CD4-positive, CD25-positive, alpha-beta regulatory T cell (primary cell): ENCODE measurements around the gene CCDC106. TPM values are rescaled to one million over a fixed set of nuclear protein-coding genes. Genes with fewer than 3 reads are reported as not detected.

Experiments
- ATAC-seq, 2 donors: fragments of 150-1000 bp; cut with Tn5 transposase; one replicate each; pipeline ENCODE4 v1.10.0; 2021; ENCODE audit warnings: low read depth in 2 of 2, moderate number of reproducible peaks in 2 of 2, moderate library complexity in 1 of 2
- DNase-seq, 3 donors: peaks; one replicate each; pipeline versions ENCODE4 v3.0.0 to v3.0.0-alpha.2; 2012 to 2022; ENCODE audit warnings: mixed read lengths in 1 of 3
- H3K27ac ChIP-seq: one replicate; pipeline ENCODE4 v1.7.0; 2013; ENCODE audit warnings: mild to moderate bottlenecking, low read length; ENCODE audit not compliant: insufficient read depth, poor library complexity, severe bottlenecking
- H3K27me3 ChIP-seq: one replicate; pipeline ENCODE4 v1.7.0; 2013; ENCODE audit warnings: low read length; ENCODE audit not compliant: control insufficient read depth, insufficient read depth
- H3K36me3 ChIP-seq: one replicate; pipeline ENCODE4 v1.7.0; 2013; ENCODE audit warnings: mild to moderate bottlenecking, low read length, moderate library complexity; ENCODE audit not compliant: control insufficient read depth, insufficient read depth
- H3K4me1 ChIP-seq: 2 replicates; pipeline ENCODE4 v1.7.0; 2013; ENCODE audit warnings: mild to moderate bottlenecking, low read length; ENCODE audit not compliant: insufficient read depth, control insufficient read depth, poor library complexity, severe bottlenecking
- H3K4me3 ChIP-seq: one replicate; pipeline ENCODE4 v1.7.0; 2013; ENCODE audit warnings: low read depth, mild to moderate bottlenecking, low read length, moderate library complexity
- H3K9me3 ChIP-seq, 2 experiments: 1 replicate in 1 of 2; 2 replicates in 1 of 2; pipeline ENCODE4 v1.7.0; 2013; ENCODE audit warnings: low read length in 2 of 2, mild to moderate bottlenecking in 1 of 2, moderate library complexity in 1 of 2; ENCODE audit not compliant: control insufficient read depth in 2 of 2
- H3K27ac Mint-ChIP-seq, 3 donors: one replicate each; pipeline ENCODE4 v1.8.0; 2020 to 2022; ENCODE audit warnings: mild to moderate bottlenecking in 3 of 3, mixed read lengths in 3 of 3, moderate library complexity in 2 of 3
- H3K27me3 Mint-ChIP-seq: one replicate; pipeline ENCODE4 v1.8.0; 2022; ENCODE audit warnings: mild to moderate bottlenecking, mixed read lengths
- H3K36me3 Mint-ChIP-seq: one replicate; pipeline ENCODE4 v1.8.0; 2020; ENCODE audit warnings: mixed read lengths
- H3K4me1 Mint-ChIP-seq, 4 donors: one replicate each; pipeline ENCODE4 v1.8.0; 2020 to 2022; ENCODE audit warnings: mixed read lengths in 4 of 4, mild to moderate bottlenecking in 1 of 4
- H3K4me3 Mint-ChIP-seq, 4 donors: one replicate each; pipeline ENCODE4 v1.8.0; 2020 to 2022; ENCODE audit warnings: mild to moderate bottlenecking in 4 of 4, mixed read lengths in 4 of 4, moderate library complexity in 3 of 4
- H3K9me3 Mint-ChIP-seq, 7 donors: one replicate each; pipeline ENCODE4 v1.8.0; 2020 to 2022; ENCODE audit warnings: mixed read lengths in 7 of 7, mild to moderate bottlenecking in 3 of 7, moderate library complexity in 2 of 7
- polyA plus RNA-seq, 4 donors: library from polyadenylated mRNA; unstranded; fragments of 300-500 nt; fragmentation: Illumina TruSeq; gene quantifications; one replicate each; pipeline ENCODE4 v1.2.3, GENCODE V29; 2021
- total RNA-seq: library from RNA; stranded (reverse); gene quantifications from one replicate; pipeline ENCODE4 v1.2.3, GENCODE V29; 2022

The CCDC106 gene
- total and polyA plus RNA-seq, 5 donors from 2014 or later = 0.22 to 1.0 (median 0.56) TPM

- H3K36me3 ChIP-seq = peaks cover 31% of the 10 kb centered on the region
- no peak for ATAC-seq
- H3K4me1 Mint-ChIP-seq = peaks cover 0 to 8% (median 0%) of the 10 kb centered on the region in 4 donors
- H3K27me3 Mint-ChIP-seq = no peaks in the 10 kb centered on the region
- H3K4me3 Mint-ChIP-seq = no peak overlapping the region
- no peaks in the 10 kb centered on the region for H3K9me3 ChIP-seq
- no peaks in the 10 kb centered on the region for H3K9me3 Mint-ChIP-seq
- H3K4me3 ChIP-seq = no peak overlapping the region
- no peak for DNase-seq
- no peaks in the 10 kb centered on the region for H3K27me3 ChIP-seq
- no peak overlapping the region for H3K27ac ChIP-seq
- H3K4me1 ChIP-seq = no peaks in the 10 kb centered on the region
- H3K27ac Mint-ChIP-seq = no peak overlapping the region
- peaks cover 17% of the 10 kb centered on the region for H3K36me3 Mint-ChIP-seq
These were observed 48.5 kb downstream of the CCDC106 start for GRCh38 chr19:55696301-55697068.

- H3K36me3 Mint-ChIP-seq = peaks cover 17% of the 10 kb centered on the region
- no peaks in the 10 kb centered on the region for H3K27me3 ChIP-seq
- ATAC-seq (no peak), DNase-seq (no peak)
- peaks cover 0 to 8% (median 0%) of the 10 kb centered on the region in 4 donors for H3K4me1 Mint-ChIP-seq
- H3K27ac ChIP-seq = no peak overlapping the region
- no peaks in the 10 kb centered on the region for H3K9me3 Mint-ChIP-seq
- H3K9me3 ChIP-seq = no peaks in the 10 kb centered on the region
- H3K27me3 Mint-ChIP-seq = no peaks in the 10 kb centered on the region
- no peaks in the 10 kb centered on the region for H3K4me1 ChIP-seq
- H3K27ac Mint-ChIP-seq = no peak overlapping the region
- no peak overlapping the region for H3K4me3 ChIP-seq
- peaks cover 31% of the 10 kb centered on the region for H3K36me3 ChIP-seq
- no peak overlapping the region for H3K4me3 Mint-ChIP-seq
These were observed 49.0 kb downstream of the CCDC106 start for GRCh38 chr19:55697069-55697440.

GRCh38 chr19:55697698-55698097 lies 49.7 kb downstream of the CCDC106 start:
- Mint-ChIP-seq H3K27ac (no peak overlapping the region), H3K36me3 (peaks cover 17% of the 10 kb centered on the region), H3K27me3 (no peaks in the 10 kb centered on the region), H3K4me3 (no peak overlapping the region), H3K9me3 (no peaks in the 10 kb centered on the region), H3K4me1 (peaks cover 0 to 13% (median 0%) of the 10 kb centered on the region in 4 donors)
- DNase-seq (no peak), ATAC-seq (no peak)
- Histone ChIP-seq H3K27ac (no peak overlapping the region), H3K4me1 (no peaks in the 10 kb centered on the region), H3K27me3 (no peaks in the 10 kb centered on the region), H3K36me3 (peaks cover 30% of the 10 kb centered on the region), H3K9me3 (no peaks in the 10 kb centered on the region), H3K4me3 (no peak overlapping the region)

GRCh38 chr19:55698256-55698655 lies 50.2 kb downstream of the CCDC106 start:
- no peaks in the 10 kb centered on the region for H3K27me3 Mint-ChIP-seq
- no peaks in the 10 kb centered on the region for H3K4me1 ChIP-seq
- no peak overlapping the region for H3K4me3 Mint-ChIP-seq
- H3K27me3 ChIP-seq = no peaks in the 10 kb centered on the region
- H3K4me3 ChIP-seq = no peak overlapping the region
- H3K27ac Mint-ChIP-seq = no peak overlapping the region
- H3K27ac ChIP-seq = no peak overlapping the region
- no peak for ATAC-seq
- peaks cover 24% of the 10 kb centered on the region for H3K36me3 ChIP-seq
- peaks cover 0 to 13% (median 0%) of the 10 kb centered on the region in 4 donors for H3K4me1 Mint-ChIP-seq
- no peaks in the 10 kb centered on the region for H3K9me3 Mint-ChIP-seq
- peaks cover 17% of the 10 kb centered on the region for H3K36me3 Mint-ChIP-seq
- DNase-seq = no peak
- H3K9me3 ChIP-seq = no peaks in the 10 kb centered on the region

- Mint-ChIP-seq H3K36me3 (peaks cover 20% of the 10 kb centered on the region), H3K9me3 (no peaks in the 10 kb centered on the region), H3K27ac (no peak overlapping the region), H3K4me3 (no peak overlapping the region), H3K27me3 (no peaks in the 10 kb centered on the region), H3K4me1 (peaks cover 0 to 13% (median 1%) of the 10 kb centered on the region in 4 donors)
- no peaks in the 10 kb centered on the region for H3K4me1 ChIP-seq
- DNase-seq (no peak), ATAC-seq (no peak)
- H3K9me3 ChIP-seq = no peaks in the 10 kb centered on the region
- no peak overlapping the region for H3K4me3 ChIP-seq
- peaks cover 14% of the 10 kb centered on the region for H3K36me3 ChIP-seq
- H3K27ac ChIP-seq = no peak overlapping the region
- no peaks in the 10 kb centered on the region for H3K27me3 ChIP-seq
These were observed 51.2 kb downstream of the CCDC106 start for GRCh38 chr19:55699221-55699620.

- H3K36me3 ChIP-seq = peaks cover 4% of the 10 kb centered on the region
- no peak overlapping the region for H3K27ac Mint-ChIP-seq
- H3K36me3 Mint-ChIP-seq = peaks cover 21% of the 10 kb centered on the region
- no peaks in the 10 kb centered on the region for H3K27me3 ChIP-seq
- ATAC-seq (no peak), DNase-seq (no peak)
- no peaks in the 10 kb centered on the region for H3K4me1 ChIP-seq
- peaks cover 0 to 13% (median 2%) of the 10 kb centered on the region in 4 donors for H3K4me1 Mint-ChIP-seq
- H3K4me3 Mint-ChIP-seq = no peak overlapping the region
- no peaks in the 10 kb centered on the region for H3K9me3 ChIP-seq
- H3K27ac ChIP-seq = no peak overlapping the region
- peaks cover 0 to 2% (median 0%) of the 10 kb centered on the region in 7 donors for H3K9me3 Mint-ChIP-seq
- no peak overlapping the region for H3K4me3 ChIP-seq
- no peaks in the 10 kb centered on the region for H3K27me3 Mint-ChIP-seq
These were observed 52.8 kb downstream of the CCDC106 start for GRCh38 chr19:55700813-55701212.

- Histone ChIP-seq H3K36me3 (no peaks in the 10 kb centered on the region), H3K4me1 (no peaks in the 10 kb centered on the region), H3K27me3 (no peaks in the 10 kb centered on the region), H3K4me3 (no peak overlapping the region), H3K9me3 (no peaks in the 10 kb centered on the region), H3K27ac (no peak overlapping the region)
- Mint-ChIP-seq H3K27ac (no peak overlapping the region), H3K36me3 (peaks cover 21% of the 10 kb centered on the region), H3K4me1 (peaks cover 0 to 12% (median 2%) of the 10 kb centered on the region in 4 donors), H3K9me3 (peaks cover 0 to 2% (median 0%) of the 10 kb centered on the region in 7 donors), H3K27me3 (no peaks in the 10 kb centered on the region), H3K4me3 (no peak overlapping the region)
- DNase-seq (no peak), ATAC-seq (no peak)
These were observed 54.2 kb downstream of the CCDC106 start for GRCh38 chr19:55702131-55702627.
